H1 (cell line): ENCODE measurements around the gene DUSP7. TPM values are rescaled to one million over a fixed set of nuclear protein-coding genes. Genes with fewer than 3 reads are reported as not detected.

Experiments used
- CTCF ChIA-PET: fragments of 300-600 bp; sonication (Branson Sonifier 250); formaldehyde crosslinking; loops from one replicate; lab custom pipeline; 2021; ENCODE audit not compliant: partially characterized antibody; lab: Charles Lee
- POLR2A ChIA-PET: fragments of 300-600 bp; sonication (Branson Sonifier 250); formaldehyde crosslinking; loops from one replicate; lab custom pipeline; 2021; ENCODE audit warnings: inconsistent platforms; ENCODE audit not compliant: partially characterized antibody; lab: Charles Lee
- DNase-seq, 2 experiments: peaks; one replicate each; pipeline versions ENCODE4 v3.0.0 to v3.0.0-alpha.2; 2010 to 2022; ENCODE audit warnings: low spot score in 2 of 2, low read depth in 1 of 2, mixed read lengths in 1 of 2
- FAIRE-seq: peaks from 2 replicates; lab custom pipeline; 2011; peaks lifted over from hg19 to GRCh38; lab: Jason Lieb, UNC
- H2AFZ ChIP-seq: 2 replicates; pipeline ENCODE4 v1.8.1; 2012; ENCODE audit warnings: low read length, inconsistent platforms
- H2AK5ac ChIP-seq: 2 replicates; pipeline ENCODE4 v1.6.1; 2013; ENCODE audit warnings: low read depth, low read length
- H2BK120ac ChIP-seq: replicated peaks from 2 replicates; pipeline ENCODE3; 2013; ENCODE audit warnings: low read depth, low read length, inconsistent platforms
- H2BK12ac ChIP-seq: 2 replicates; pipeline ENCODE4 v1.6.1; 2013; ENCODE audit warnings: low read depth, low read length
- H2BK15ac ChIP-seq: 2 replicates; pipeline ENCODE4 v1.6.1; 2013; ENCODE audit warnings: low read length
- H2BK20ac ChIP-seq: 2 replicates; pipeline ENCODE4 v1.6.1; 2013; ENCODE audit warnings: low read length
- H2BK5ac ChIP-seq: 2 replicates; pipeline ENCODE4 v1.6.1; 2013; ENCODE audit warnings: low read depth, low read length
- H3K14ac ChIP-seq: 2 replicates; pipeline ENCODE4 v1.6.1; 2013; ENCODE audit warnings: inconsistent platforms; ENCODE audit not compliant: insufficient read length
- H3K18ac ChIP-seq: 2 replicates; pipeline ENCODE4 v1.6.1; 2013; ENCODE audit warnings: low read length; ENCODE audit errors: extremely low read depth
- H3K23ac ChIP-seq: 2 replicates; pipeline ENCODE4 v1.6.1; 2013; ENCODE audit warnings: inconsistent platforms; ENCODE audit not compliant: insufficient read length
- H3K23me2 ChIP-seq: 2 replicates; pipeline ENCODE4 v1.6.1; 2013; ENCODE audit warnings: low read depth, low read length
- H3K27ac ChIP-seq: 2 replicates; pipeline ENCODE4 v1.6.1; 2011; ENCODE audit warnings: low read depth, low read length, inconsistent platforms
- H3K27me3 ChIP-seq, 4 experiments: replicated peaks in 1 of 4; 1 replicate in 1 of 4; 2 replicates in 3 of 4; pipeline versions ENCODE4 v1.6.1 to v1.8.1; 2011 to 2013; ENCODE audit warnings: low read length in 3 of 4, mild to moderate bottlenecking in 3 of 4, inconsistent platforms in 2 of 4, mixed read lengths in 2 of 4, moderate library complexity in 1 of 4; ENCODE audit not compliant: control insufficient read depth in 3 of 4, insufficient read depth in 3 of 4; ENCODE audit errors: extremely low read depth in 1 of 4
- H3K36me3 ChIP-seq, 4 experiments: 2 replicates each; pipeline versions ENCODE4 v1.6.1 to v1.8.1; 2011 to 2013; ENCODE audit warnings: mild to moderate bottlenecking in 4 of 4, low read length in 3 of 4, moderate library complexity in 2 of 4, control low read depth in 1 of 4, inconsistent platforms in 1 of 4; ENCODE audit not compliant: insufficient read depth in 4 of 4, control insufficient read depth in 2 of 4
- H3K4ac ChIP-seq: replicated peaks from 2 replicates; pipeline ENCODE3; 2013; ENCODE audit warnings: low read length, low read depth, mixed read lengths, inconsistent platforms; ENCODE audit not compliant: insufficient read length
- H3K4me1 ChIP-seq, 4 experiments: replicated peaks in 1 of 4; 1 replicate in 1 of 4; 2 replicates in 3 of 4; pipeline versions ENCODE4 v1.6.1 to v1.8.1; 2011 to 2013; ENCODE audit warnings: low read length in 3 of 4, inconsistent platforms in 2 of 4, mixed read lengths in 1 of 4; ENCODE audit not compliant: insufficient read depth in 4 of 4, control insufficient read depth in 3 of 4
- H3K4me2 ChIP-seq, 2 experiments: 2 replicates each; pipeline versions ENCODE4 v1.6.1 to v1.8.1; 2011 to 2013; ENCODE audit warnings: low read depth in 2 of 2, low read length in 2 of 2, control low read depth in 1 of 2, inconsistent platforms in 1 of 2, mild to moderate bottlenecking in 1 of 2; ENCODE audit not compliant: insufficient read depth in 1 of 2
- H3K4me3 ChIP-seq, 4 experiments: fragments of 200-600, 300-600 bp in 1 of 4; sonication (generic), shearing (Covaris generic), sonication (Bioruptor Twin) in 1 of 4; 2 replicates each; pipeline versions ENCODE4 v1.5.1 to v1.8.1; 2011 to 2016; ENCODE audit warnings: low read length in 4 of 4, low read depth in 3 of 4, control low read depth in 2 of 4, inconsistent platforms in 2 of 4, mild to moderate bottlenecking in 2 of 4, mixed read lengths in 1 of 4, moderate library complexity in 1 of 4; ENCODE audit not compliant: insufficient read depth in 2 of 4; ENCODE audit errors: extremely low read depth in 1 of 4
- H3K56ac ChIP-seq: replicated peaks from 2 replicates; pipeline ENCODE3; 2013; ENCODE audit warnings: low read depth, mild to moderate bottlenecking, mixed read lengths, low read length, inconsistent platforms; ENCODE audit not compliant: insufficient read length
- H3K79me1 ChIP-seq: 2 replicates; pipeline ENCODE4 v1.6.1; 2013; ENCODE audit warnings: low read depth, low read length, control low read depth
- H3K79me2 ChIP-seq, 2 experiments: 2 replicates each; pipeline versions ENCODE4 v1.6.1 to v1.8.1; 2012 to 2013; ENCODE audit warnings: low read length in 2 of 2, mild to moderate bottlenecking in 2 of 2, inconsistent platforms in 1 of 2; ENCODE audit not compliant: insufficient read depth in 2 of 2, control insufficient read depth in 1 of 2
- H3K9ac ChIP-seq, 4 experiments: replicated peaks in 1 of 4; 1 replicate in 1 of 4; 2 replicates in 3 of 4; pipeline versions ENCODE4 v1.6.1 to v1.8.1; 2011 to 2013; ENCODE audit warnings: low read depth in 3 of 4, low read length in 3 of 4, control low read depth in 2 of 4, mild to moderate bottlenecking in 2 of 4, moderate library complexity in 2 of 4, inconsistent platforms in 1 of 4; ENCODE audit errors: extremely low read depth in 1 of 4
- H3K9me3 ChIP-seq, 2 experiments: 2 replicates each; pipeline versions ENCODE4 v1.6.1 to v1.8.1; 2012 to 2013; ENCODE audit warnings: mild to moderate bottlenecking in 2 of 2, moderate library complexity in 2 of 2, control low read depth in 1 of 2, inconsistent platforms in 1 of 2, low read depth in 1 of 2, low read length in 1 of 2, mixed read lengths in 1 of 2; ENCODE audit not compliant: insufficient read depth in 2 of 2
- H4K20me1 ChIP-seq, 2 experiments: replicated peaks in 1 of 2; 2 replicates each; pipeline versions ENCODE3 to v1.8.1; 2011 to 2013; ENCODE audit warnings: inconsistent platforms in 2 of 2, low read length in 2 of 2, mild to moderate bottlenecking in 1 of 2; ENCODE audit not compliant: insufficient read depth in 2 of 2, control insufficient read depth in 1 of 2
- H4K5ac ChIP-seq: 2 replicates; pipeline ENCODE4 v1.6.1; 2013; ENCODE audit warnings: low read length, low read depth, mixed read lengths, inconsistent platforms; ENCODE audit not compliant: insufficient read length
- H4K8ac ChIP-seq: 2 replicates; pipeline ENCODE4 v1.8.0; 2013; ENCODE audit warnings: mild to moderate bottlenecking, moderate library complexity, low read length, inconsistent platforms; ENCODE audit not compliant: insufficient read depth; ENCODE audit errors: extremely low read depth
- H4K91ac ChIP-seq: replicated peaks from 2 replicates; pipeline ENCODE3; 2013; ENCODE audit warnings: low read length, mixed read lengths, inconsistent platforms; ENCODE audit not compliant: insufficient read length
- BACH1 ChIP-seq: IDR thresholded peaks from 2 replicates; pipeline ENCODE4 v1.6.1; 2012; ENCODE audit warnings: low read length, improper control_type of control experiment
- BCL11A ChIP-seq, 2 experiments: IDR thresholded peaks; one replicate each; pipeline ENCODE4 v1.6.1; 2011; ENCODE audit warnings: low read depth in 2 of 2, low read length in 2 of 2, mild to moderate bottlenecking in 2 of 2
- FOSL1 ChIP-seq: IDR thresholded peaks from 2 replicates; pipeline ENCODE4 v1.6.1; 2011; ENCODE audit warnings: mild to moderate bottlenecking, low read depth, low read length, moderate library complexity; ENCODE audit not compliant: insufficient read depth
- JUN ChIP-seq: IDR thresholded peaks from 2 replicates; pipeline ENCODE4 v1.6.1; 2011; ENCODE audit warnings: low read depth, mild to moderate bottlenecking, improper control_type of control experiment, low read length
- MAFK ChIP-seq: IDR thresholded peaks from 2 replicates; pipeline ENCODE4 v1.6.1; 2012; ENCODE audit warnings: low read depth, mild to moderate bottlenecking, improper control_type of control experiment, low read length
- PHF8 ChIP-seq: fragments of 200-600 bp; sonication (generic); conservative IDR thresholded peaks from 2 replicates; pipeline ENCODE4 v1.7.1; 2012; ENCODE audit warnings: low read depth, mild to moderate bottlenecking, inconsistent platforms, low read length, moderate library complexity
- POU5F1 ChIP-seq: IDR thresholded peaks from 2 replicates; pipeline ENCODE4 v1.6.1; 2011; ENCODE audit warnings: low read depth, mild to moderate bottlenecking, low read length, moderate library complexity
- SIX5 ChIP-seq: IDR thresholded peaks from 2 replicates; pipeline ENCODE4 v1.6.1; 2011; ENCODE audit warnings: mild to moderate bottlenecking, low read depth, low read length
- SRF ChIP-seq: IDR thresholded peaks from 2 replicates; pipeline ENCODE4 v1.6.1; 2011; ENCODE audit warnings: mild to moderate bottlenecking, low read depth, low read length, moderate library complexity
- SUZ12 ChIP-seq: fragments of 200-600 bp; sonication (generic); IDR thresholded peaks from 2 replicates; pipeline ENCODE4 v1.6.1; 2012; ENCODE audit warnings: mild to moderate bottlenecking, inconsistent platforms, low read length, moderate library complexity, mixed read lengths
- TBP ChIP-seq: IDR thresholded peaks from 2 replicates; pipeline ENCODE4 v1.6.1; 2011; ENCODE audit warnings: low read depth, low read length, improper control_type of control experiment
- TEAD4 ChIP-seq: IDR thresholded peaks from 2 replicates; pipeline ENCODE4 v1.6.1; 2012; ENCODE audit warnings: low read depth, low read length, inconsistent platforms, mixed read lengths
- ZNF274 ChIP-seq: IDR thresholded peaks from 2 replicates; pipeline ENCODE4 v1.7.0; 2012; ENCODE audit warnings: low read length, borderline replicate concordance; ENCODE audit errors: extremely low read depth
- WGBS, 2 experiments: shearing (Covaris generic) in 1 of 2; methylation state at CpG; one replicate each; pipeline versions ENCODE4 v1.1.6 to v1.1.7; 2013 to 2015; ENCODE audit warnings: low lambda C conversion rate in 2 of 2, mixed read lengths in 2 of 2, inconsistent platforms in 1 of 2, low coverage in 1 of 2, missing lambda C conversion rate in 1 of 2; ENCODE audit not compliant: insufficient replicate concordance in 2 of 2, insufficient coverage in 1 of 2, insufficient read length in 1 of 2; ENCODE audit errors: extremely low coverage in 1 of 2, missing lambda C conversion rate in 1 of 2; 5-methylcytosine and 5-hydroxymethylcytosine counted together
- polyA plus RNA-seq, 7 experiments: library from polyadenylated mRNA; depleted of rRNA in 3 of 7; stranded (reverse) in 5 of 7; unstranded in 2 of 7; fragments of >200 nt in 5 of 7; fragments of 200-250 nt in 2 of 7; gene quantifications; 1 replicate in 5 of 7; 2 replicates in 1 of 7; 4 replicates in 1 of 7; pipeline versions ENCODE4 v1.2.1 to v1.2.3, GENCODE V29; 2011 to 2013; ENCODE audit warnings: missing spikeins in 2 of 7, mixed read lengths in 2 of 7
- total RNA-seq: library from RNA; stranded (reverse); fragmentation: NEBNext Ultra II Directional; extraction: Animal tissue kit (Norgen Biotek cat#: 25700); gene quantifications from 2 replicates; pipeline ENCODE4 v1.2.1, GENCODE V29; 2021

The DUSP7 gene
- total and polyA plus RNA-seq, 2 of the 8 experiments (the other 6 are each of a cell fraction or from before 2014, with no cell fraction given), result 19.4 to 24.9 TPM

DNA sequence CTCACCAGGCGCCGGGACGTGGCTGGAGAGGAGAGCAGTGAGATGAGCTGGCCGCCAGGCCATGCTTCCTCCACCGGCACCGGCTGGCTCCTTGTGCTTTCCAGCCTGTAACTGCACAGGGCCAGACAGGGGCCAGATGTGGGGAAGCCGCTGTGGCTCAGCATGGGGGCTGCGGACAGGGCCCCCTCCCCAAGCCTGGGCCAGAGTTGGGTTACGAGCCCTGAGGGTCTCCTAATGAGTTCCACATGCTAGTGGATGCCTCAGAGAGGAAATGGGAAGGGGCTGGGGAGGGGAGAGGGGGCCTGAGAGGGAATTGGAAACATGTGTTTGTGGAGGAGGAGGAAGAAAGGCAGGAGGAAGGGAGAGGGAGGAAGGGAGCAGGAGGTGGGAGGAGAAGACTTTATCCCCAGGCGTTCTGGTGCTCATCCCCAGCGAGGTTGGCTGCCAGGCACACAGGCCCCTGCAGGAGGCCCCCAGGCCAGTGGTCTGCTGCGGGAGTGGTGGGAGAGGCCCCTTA lies 11.7 kb upstream of the DUSP7 start:
- CTCF ChIA-PET, result interaction anchor here (1.3 to 3.8 kb wide), 4 partner anchors 12 to 23 kb away, joined by 3 to 15 read pairs (median 12); partner anchors contain the start of gene DUSP7
- H2BK5ac ChIP-seq, result no peak overlapping the region
- no peak overlapping the region for H3K4me2 ChIP-seq
- no peaks in the 10 kb centered on the region for H3K79me2 ChIP-seq
- no peak overlapping the region for H2AK5ac ChIP-seq
- no peak overlapping the region for H2BK20ac ChIP-seq
- no peak overlapping the region for H2BK12ac ChIP-seq
- H3K9ac ChIP-seq, result no peak overlapping the region
- POLR2A ChIA-PET, result interaction anchor here (0.9 to 1.0 kb wide), 2 partner anchors 10 to 72 kb away, joined by 3 to 4 read pairs; partner anchors contain the start of gene RPL29
- H3K4me1 ChIP-seq, result no peaks in the 10 kb centered on the region; a peak in 3 of 7 replicates
- no peak overlapping the region for H3K18ac ChIP-seq
- H4K8ac ChIP-seq, result peak overlapping the region; percentile 36; the same call in 1 of the 2 replicates
- no peak overlapping the region for H3K27ac ChIP-seq
- no peak overlapping the region for H3K4ac ChIP-seq
- H2BK120ac ChIP-seq, result no peak overlapping the region
- no peak overlapping the region for H4K5ac ChIP-seq
- H3K9me3 ChIP-seq, result no peaks in the 10 kb centered on the region
- DNase-seq, result no peak
- no peaks in the 10 kb centered on the region; a peak in 1 of 7 replicates for H3K27me3 ChIP-seq
- no peak overlapping the region for H3K14ac ChIP-seq
- TF ChIP-seq SIX5 (no peak), POU5F1 (no peak), SRF (no peak), ZNF274 (no peak), PHF8 (no peak), TBP (no peak), MAFK (no peak), FOSL1 (no peak), TEAD4 (no peak), BACH1 (no peak), BCL11A (IDR thresholded peaks at IDR 0.05; ENCODE audit: low read depth in 2 of 2, low read length in 2 of 2) (no peak), SUZ12 (no peak), JUN (no peak)
- 84% methylated on average over 10 of the region's 12 CpGs; no CpG with 5 or more reads in 1 of the 2 experiments for WGBS, 2 experiments
- no peak overlapping the region for H3K4me3 ChIP-seq
- no peak overlapping the region for H4K91ac ChIP-seq
- H3K79me1 ChIP-seq, result no peaks in the 10 kb centered on the region
- no peak overlapping the region for H3K23ac ChIP-seq
- no peak overlapping the region for H2BK15ac ChIP-seq
- no peaks in the 10 kb centered on the region for H3K23me2 ChIP-seq
- no peak overlapping the region for H2AFZ ChIP-seq
- FAIRE-seq, result no peak
- no peaks in the 10 kb centered on the region for H3K36me3 ChIP-seq
- H3K56ac ChIP-seq, result no peak overlapping the region
- H4K20me1 ChIP-seq, result no peaks in the 10 kb centered on the region
